GM04504 (cell line): ENCODE data around the gene SNRPA.
"Not testable (repeated sequence)": the region's sequence is repeated elsewhere in the genome, so short reads cannot be mapped to it uniquely, and the experiment has no call there.

Source experiments
- DNase-seq: peaks from one replicate; pipeline ENCODE4 v3.0.0-alpha.2; 2012; ENCODE audit warnings: low read depth

Gene SNRPA

DNA sequence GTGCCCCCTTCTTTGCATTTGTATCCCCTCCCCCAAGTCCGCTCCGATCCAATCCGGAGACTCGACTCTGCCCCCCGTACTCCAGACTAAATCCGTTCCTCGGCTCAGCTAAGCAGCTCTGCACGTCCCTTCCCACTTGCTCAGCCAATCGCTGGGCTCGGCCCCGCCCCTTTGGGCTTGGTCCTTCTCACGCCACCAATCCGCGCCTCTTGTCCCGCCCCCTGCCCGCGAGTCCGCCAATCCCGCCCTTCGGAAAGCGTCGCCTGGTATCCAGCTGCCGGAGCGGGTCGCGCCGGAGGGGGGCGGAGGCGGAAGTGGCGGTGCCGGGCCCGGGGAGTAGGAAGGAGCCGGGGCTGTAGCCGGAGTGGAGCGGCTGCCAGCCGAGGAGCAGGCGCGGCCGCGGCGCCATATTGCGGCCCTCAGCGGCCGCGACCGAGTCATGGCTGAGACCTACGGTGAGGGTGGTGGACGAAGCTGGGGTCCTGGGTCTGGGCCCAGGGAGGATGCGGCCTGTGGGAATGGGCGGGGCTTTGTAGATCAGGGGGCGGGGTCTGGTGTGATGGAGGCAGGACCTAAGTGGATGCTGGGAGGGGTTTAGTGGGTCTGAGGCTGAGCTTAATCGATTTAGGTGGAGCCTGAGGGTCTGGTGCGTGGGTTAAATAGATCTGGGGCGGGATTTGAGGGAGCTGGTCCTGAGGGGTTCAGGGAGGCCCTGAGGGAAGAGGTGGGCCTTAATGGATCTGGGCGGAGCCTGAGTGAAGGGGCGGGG lies 27.1 kb downstream of the SNRPA start, which contains the start of gene RAB4B:
TSS of gene RAB4B (plus strand) at position 311 of the 769 bp plus-strand sequence. CDS start at position 440, 129 bp downstream.
- DNase-seq: peak; percentile 99

DNA sequence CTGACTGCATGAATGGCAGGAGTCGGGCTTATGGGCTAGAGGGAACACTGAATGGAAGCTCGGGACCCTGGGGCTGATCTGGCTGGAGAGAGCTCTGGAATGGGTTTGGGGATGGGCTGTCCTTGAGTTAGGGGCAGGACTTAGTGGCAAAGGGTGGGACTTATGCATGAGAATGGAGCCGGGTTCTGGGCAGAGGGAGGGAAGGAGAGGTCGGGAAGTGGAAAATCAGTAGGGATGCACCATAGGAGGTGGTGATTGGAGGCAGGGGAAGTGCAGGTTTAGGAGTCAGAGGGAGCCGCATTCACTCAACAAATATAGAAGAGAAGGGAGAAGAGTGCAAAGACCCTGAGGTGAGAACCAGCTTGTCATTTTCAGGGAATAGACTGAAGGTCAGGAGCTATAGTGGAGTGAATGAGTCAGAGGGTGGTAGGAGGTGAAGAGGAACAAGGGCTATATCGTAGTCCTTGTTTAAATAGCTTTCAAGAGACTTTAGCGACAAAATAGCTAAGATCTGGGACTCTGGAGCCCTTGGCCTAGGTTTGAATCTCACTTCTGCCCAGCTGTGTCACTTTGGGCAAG lies 27.8 kb downstream of the SNRPA start:
- no peak for DNase-seq

DNA sequence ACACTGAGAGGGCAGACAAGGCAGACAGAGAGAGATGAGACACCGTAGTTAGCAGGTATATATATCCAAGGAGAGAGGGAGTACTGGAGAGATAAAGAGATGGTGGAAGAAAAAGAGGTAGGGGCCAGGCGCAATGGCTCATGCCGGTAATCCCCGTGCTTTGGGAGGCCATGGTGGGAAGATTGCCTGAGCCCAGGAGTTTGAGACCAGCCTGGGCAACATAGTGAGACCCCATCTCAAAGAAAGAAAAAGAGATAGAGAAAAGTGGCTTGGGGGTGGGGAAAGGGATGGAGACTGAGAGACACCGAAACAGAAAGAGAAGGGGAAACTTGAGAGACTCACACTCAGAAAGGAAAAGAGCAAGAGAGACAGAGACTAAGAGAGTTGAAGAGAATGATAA lies 29.6 kb downstream of the SNRPA start:
- DNase-seq: no peak

- no peak for DNase-seq
Observed at GRCh38 chr19:40781140-40781539, 30.1 kb downstream of the SNRPA start.

DNA sequence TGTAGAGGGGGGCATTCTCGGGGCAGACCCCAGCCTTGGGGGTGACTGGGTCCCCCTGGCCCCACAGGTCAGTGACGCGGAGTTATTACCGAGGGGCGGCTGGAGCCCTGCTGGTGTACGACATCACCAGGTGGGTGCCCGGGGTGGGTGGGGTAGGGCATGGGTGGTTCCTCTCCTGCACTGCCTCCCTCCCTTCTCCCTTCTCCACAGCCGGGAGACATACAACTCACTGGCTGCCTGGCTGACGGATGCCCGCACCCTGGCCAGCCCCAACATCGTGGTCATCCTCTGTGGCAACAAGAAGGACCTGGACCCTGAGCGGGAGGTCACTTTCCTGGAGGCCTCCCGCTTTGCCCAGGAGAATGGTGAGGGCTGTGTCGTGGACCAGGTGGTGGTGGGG lies 32.7 kb downstream of the SNRPA start:
- DNase-seq: no peak

DNA sequence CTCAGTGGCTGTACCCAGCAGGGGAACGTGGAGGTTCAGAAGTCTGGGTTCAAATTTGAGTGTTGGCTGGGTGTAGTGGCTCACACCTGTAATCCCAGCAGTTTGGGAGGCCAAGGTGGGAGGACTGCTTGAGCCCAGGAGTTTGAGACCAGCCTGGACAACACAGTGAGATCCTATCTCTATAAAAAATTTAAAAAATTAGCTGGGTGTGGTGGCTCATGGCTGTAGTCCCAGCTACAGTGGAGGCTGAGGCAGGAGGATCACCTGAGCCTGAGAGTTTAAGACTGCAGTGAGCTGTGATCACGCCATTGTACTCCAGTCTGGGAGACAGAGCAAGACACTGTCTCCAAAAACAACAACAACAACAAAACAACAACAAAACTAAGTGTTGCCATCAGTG lies 33.1 kb downstream of the SNRPA start:
- not testable (repeated sequence) for DNase-seq

GRCh38 chr19:40785526-40785925 lies 34.5 kb downstream of the SNRPA start:
- no peak for DNase-seq

GRCh38 chr19:40786060-40787037 lies 35.3 kb downstream of the SNRPA start:
- DNase-seq: no peak

DNA sequence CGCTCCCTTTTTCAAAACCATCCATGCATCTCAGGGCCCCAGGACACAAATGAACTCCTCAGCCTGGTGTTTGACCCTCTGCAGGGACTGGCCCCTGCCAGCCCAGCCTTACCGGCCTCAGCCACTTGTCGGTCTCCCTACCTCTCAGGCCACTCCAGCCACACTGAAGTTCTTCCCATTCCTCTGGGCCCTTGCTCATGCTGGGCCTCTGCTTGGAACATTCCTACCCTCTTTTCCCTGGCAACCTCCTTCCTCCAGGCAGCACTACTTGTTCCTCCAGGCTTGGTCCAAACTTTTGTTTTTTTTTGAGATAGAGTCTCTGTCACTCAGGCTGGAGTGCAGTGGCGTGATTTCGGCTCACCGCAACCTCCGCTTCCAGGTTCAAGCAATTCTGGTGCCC lies 40.3 kb downstream of the SNRPA start:
- no peak for DNase-seq

DNA sequence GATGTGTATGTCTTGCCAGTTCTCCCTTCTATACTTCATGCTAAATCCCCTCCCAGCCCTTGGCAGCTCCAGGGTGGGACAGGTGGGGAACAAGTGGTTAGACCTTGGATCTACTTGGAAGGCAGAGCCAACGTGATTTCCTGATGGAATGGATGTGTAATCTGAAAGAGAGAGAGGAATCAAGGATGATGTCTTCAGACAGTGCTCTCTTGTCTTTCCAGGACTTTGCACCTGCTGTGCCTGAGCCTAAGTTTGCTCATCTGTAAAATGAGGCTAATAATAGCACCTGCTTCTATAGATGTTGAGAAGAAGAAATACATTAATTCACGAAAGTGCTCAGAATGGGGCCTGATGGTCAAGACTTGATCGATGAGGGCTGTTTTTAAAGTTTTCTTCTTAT lies 41.0 kb downstream of the SNRPA start:
- no peak for DNase-seq

- DNase-seq: no peak
Observed at GRCh38 chr19:40797166-40797962, 46.4 kb downstream of the SNRPA start.

- DNase-seq: peak; percentile 32
Observed at GRCh38 chr19:40797963-40798682, 47.1 kb downstream of the SNRPA start.

- DNase-seq: peak; percentile 99
Observed at GRCh38 chr19:40798683-40799557, 47.9 kb downstream of the SNRPA start, which contains the start of gene EGLN2. Gene EGLN2 (plus strand): TSS chr19:40799191. CDS start chr19:40800573, 1,382 bp downstream.

- DNase-seq: no peak
Observed at GRCh38 chr19:40799558-40800338, 48.7 kb downstream of the SNRPA start.

GRCh38 chr19:40800339-40800996 lies 49.5 kb downstream of the SNRPA start:
- DNase-seq: no peak

GRCh38 chr19:40800997-40801377 lies 50.0 kb downstream of the SNRPA start:
- DNase-seq: no peak

DNA sequence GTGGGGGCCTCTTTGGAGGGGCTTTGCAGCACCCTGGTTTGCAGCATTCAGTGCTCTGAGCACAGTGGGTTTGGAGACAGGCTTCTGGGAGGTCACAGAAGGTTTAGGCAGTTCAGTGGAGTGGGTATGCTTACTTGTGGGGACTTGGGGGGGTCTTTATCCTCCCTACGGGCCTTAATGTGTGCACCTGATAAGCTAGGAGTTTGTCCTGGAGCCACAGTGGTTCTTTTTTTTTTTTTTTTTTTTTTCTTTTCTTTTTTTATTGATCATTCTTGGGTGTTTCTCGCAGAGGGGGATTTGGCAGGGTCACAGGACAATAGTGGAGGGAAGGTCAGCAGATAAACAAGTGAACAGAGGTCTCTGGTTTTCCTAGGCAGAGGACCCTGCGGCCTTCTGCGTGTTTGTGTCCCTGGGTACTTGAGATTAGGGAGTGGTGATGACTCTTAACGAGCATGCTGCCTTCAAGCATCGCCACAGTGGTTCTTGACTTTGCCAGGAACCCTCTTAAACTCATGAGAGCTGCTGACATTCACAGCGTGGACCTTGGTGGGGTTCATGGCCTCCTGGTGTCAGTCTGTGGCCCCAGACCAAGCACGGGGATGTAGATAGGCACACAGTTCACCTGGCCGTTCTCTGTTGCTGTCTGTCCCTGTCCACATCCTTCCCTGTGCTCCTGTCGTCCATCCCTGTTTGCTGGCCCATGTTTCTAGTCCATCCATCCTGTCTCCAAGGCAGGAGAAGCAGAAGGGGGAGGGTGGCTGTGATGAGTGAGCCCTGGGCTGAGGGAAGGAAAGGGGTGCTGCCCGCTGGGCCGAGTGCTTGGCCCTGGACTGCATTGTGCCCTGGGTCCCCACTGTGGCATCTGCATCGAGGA lies 50.7 kb downstream of the SNRPA start:
- DNase-seq: no peak
